HG03135 (cell line): ENCODE measurements around the gene LRRC10B.

Source experiments
- ATAC-seq: cut with Tn5 transposase; IDR thresholded peaks from one replicate; pipeline ENCODE4 v1.9.1; 2021; ENCODE audit warnings: mild to moderate bottlenecking, moderate library complexity; ENCODE audit not compliant: unreplicated experiment

Gene LRRC10B

DNA sequence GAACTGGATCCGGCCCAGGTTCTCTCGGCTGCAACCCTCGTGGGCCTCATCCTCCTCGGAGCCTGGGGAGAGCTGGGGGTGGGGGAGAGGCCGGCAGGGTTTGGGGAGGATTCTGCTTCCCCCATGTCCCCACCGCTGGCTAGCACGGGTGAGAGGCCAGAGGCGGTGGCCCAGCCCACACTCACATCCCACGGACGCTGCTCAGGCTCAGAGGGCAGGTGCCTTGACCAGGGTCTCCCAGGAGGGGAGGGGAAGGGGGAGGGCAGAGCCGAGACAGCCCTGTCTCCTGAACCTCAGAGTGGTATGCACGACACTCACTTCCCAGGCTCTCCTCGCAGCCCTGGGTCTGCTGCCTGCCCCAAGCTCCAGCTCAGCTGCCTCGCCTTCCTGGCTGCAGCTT is 19.6 kb downstream of the LRRC10B start:
- ATAC-seq, result no peak

DNA sequence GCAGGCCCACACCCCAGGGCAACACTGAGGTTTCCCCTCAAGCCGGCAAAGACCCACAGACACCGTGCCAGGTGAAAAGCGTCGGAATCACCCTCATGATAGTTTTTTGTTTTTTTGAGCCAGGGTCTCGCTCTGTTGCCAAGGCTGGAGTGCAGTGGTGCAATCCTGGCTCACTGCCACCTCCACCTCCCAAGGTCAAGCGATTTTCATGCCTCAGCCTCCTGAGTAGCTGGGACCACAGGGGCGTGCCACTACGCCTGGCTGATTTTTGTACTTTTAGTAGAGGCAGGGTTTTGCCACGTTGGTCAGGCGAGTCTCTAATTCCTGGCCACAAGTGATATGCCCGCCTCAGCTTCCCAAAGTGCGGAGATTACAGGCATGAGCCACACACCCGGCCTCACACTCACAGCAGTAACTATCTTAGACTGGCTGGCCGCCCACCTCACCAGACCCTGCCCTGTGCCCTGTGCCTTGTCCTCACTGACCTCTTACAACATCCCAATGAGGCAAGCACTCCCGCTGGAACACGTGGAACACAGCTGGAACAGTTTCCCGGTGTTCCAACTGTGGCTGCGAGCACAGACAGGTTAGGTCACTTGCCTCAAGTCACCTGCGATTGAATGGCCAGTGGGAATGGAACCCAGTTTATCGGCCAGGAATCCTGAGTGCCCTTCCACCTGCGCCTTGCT is 21.1 kb downstream of the LRRC10B start:
- ATAC-seq, result no peak

DNA sequence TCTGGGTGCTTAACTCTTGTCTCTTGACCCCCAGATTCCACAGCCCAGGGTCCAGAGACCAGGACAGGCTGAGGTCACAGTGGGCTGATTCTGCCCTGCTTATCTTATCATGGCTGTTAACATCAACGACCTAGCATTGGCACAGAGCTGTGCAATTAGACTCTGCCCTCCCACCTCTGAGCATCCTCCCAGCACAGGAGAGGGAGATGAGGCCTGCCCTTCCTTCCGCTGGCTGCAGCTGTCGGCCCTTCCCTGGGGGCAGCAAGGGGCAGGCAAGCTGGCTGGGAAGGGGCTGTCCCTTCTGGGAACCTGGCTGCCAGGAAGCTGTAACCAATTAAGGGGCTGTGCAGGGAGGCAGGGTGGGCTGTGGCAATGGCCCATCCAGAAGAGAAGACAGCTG is 22.5 kb downstream of the LRRC10B start:
- no peak for ATAC-seq

DNA sequence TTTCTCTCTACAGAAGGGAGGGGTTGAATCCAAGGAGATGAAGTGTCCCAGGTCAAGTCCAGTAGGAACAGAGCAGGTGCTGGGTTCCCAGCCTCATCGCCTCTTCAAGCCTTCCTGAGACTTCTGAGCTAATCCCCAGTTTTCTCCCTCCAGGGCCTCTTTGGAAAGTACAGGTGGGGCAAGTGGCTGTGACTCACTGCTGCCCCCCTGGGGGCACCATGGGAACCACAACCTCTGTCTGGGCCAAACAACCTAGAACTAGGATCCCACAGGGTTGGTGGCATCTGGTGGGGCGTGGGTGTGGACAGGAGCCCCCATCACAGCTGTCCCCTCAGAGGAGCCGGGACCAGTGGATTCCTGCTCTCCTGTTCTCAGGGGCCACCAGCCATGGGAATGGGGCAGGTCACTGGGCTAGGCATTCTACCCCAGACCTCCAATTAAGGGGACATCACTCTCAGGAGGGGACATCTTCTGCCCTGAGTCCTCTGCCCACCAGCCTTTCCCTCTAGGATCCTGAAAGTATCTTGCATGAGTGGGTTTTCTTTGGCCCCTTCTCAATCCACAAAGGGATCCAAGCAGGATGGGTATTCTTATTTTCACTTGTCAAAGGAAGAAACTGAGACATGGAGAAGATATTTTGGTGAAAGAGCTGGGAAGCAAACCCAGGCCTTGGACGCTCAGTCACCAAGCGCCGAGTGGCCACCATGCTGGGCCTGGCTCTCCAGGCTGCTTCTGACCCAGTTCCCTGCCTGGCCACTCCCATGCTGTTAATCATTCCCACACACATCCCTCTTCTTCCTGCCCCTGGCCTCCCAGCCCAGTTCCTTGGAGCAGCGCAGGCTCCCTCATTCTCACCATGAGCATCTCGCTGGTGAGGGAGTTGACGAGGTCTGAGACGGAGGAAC is 23.8 kb downstream of the LRRC10B start:
- no peak for ATAC-seq

DNA sequence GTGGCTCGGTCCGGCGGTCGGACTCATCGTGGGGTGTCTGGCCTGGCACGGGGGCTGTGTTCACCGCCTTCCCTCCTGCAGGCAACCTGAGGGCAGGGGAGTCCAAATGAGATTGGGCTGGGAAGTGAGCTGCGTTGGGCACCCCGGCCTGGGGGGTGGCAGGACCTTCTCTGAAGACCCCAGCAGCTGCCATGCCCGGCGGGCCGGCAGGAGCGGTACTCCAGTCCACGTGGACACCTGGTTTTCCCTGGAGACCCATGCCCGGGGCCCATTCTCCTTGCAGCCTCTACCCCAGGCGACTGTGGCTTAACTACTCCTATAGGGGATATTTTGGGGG is 24.5 kb downstream of the LRRC10B start:
- ATAC-seq, result no peak

DNA sequence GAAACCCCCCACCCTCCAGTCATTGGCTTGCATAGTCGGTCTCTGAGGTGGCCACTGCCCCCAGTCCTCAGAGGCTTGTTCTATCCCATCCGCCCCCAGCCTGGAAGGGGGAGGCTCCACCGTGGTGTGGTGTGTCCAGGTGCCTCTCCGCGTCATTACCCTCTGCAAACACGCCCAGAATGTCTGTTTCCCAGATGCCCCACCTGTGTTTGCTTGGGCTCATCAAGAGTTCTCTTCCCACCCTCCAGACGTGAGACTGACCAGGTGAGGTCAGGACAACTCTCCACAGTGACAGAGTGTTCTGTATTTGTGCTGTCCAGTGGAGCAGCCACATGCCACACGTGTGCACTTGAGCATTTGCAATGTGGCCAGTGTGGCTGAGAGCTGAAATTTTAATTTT is 24.9 kb downstream of the LRRC10B start:
- no peak for ATAC-seq

DNA sequence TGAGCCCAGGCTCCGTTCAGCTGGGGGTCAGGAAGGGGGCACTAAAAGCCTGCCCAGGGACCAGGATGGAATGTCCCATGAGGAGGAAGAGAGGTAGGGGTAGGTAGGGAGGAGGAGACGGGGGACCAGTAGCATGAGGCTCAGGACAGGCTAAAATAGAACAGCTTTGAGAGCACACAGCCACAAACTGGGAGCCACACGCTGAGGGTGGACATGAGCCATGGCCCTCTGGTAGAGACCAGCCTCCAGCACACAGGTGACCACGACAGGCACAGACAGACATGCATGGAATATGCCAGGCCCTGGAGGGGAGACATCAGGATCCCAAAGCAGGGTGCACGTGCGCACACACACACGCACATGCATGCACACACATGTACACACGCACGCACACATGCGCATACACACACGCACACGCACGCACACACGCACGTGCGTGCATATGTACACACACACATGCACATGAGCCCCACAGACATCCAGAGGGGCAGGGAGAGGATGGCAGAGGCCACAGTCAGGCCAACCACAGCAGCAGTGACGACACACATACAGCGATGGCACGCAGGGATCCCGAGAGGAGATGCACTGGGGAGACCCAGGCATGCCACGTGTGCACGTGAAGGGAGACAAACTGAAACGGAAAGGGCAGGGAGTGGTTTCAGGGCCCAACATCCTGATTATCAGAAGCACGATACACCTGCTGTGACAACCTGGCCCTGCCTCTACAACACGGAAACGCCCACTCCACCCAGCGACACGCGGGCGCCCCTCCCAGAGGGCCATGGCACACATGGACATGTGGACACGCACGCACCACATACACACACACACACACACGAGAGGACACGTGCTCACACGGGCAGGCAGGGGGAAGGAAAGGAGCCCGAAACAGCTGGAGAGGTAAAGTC is 25.7 kb downstream of the LRRC10B start:
- no peak for ATAC-seq

DNA sequence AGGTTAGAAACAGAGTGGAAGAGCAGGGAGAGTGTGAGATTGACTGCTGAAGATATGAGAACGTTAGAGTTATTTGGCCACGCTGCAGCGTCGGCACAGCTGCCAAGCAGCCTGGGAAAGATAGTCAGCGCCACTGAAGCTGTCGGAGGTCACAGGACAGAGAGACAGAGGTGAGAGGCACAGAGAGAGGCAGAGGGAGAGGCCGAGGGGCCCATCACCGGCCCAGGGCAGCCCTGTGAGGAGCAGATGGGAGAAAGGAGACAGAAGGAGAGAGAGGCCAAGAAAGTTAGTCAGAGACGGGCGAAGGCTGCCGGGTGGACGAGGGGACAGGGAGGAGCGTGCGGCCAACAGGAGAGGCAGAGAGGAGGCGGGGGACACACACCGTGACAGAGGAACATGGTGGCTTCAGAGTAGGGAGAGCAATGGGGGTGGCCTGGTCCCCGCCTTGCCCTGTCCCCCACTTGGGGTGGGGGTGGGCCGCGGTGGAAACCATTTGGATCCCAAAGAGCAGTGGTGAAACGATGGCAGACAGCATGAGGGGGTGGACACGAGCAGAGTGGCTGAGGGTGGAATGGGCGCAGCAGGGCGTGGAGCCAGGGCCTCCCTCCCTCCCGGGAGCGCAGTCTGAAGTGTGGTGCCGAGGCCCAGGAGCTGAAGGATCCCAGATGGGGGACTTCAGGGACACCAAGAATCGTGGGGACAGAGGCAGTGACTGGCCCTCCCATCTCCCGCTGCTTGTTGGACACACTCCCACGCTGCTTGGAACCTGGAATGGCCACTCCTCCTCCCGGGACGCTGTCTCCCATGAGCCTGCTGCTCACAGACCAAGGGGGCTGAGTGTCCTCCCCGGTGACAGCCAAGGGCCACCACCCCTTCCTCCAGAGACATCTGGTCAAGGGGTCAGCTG is 26.6 kb downstream of the LRRC10B start:
- ATAC-seq, result no peak

DNA sequence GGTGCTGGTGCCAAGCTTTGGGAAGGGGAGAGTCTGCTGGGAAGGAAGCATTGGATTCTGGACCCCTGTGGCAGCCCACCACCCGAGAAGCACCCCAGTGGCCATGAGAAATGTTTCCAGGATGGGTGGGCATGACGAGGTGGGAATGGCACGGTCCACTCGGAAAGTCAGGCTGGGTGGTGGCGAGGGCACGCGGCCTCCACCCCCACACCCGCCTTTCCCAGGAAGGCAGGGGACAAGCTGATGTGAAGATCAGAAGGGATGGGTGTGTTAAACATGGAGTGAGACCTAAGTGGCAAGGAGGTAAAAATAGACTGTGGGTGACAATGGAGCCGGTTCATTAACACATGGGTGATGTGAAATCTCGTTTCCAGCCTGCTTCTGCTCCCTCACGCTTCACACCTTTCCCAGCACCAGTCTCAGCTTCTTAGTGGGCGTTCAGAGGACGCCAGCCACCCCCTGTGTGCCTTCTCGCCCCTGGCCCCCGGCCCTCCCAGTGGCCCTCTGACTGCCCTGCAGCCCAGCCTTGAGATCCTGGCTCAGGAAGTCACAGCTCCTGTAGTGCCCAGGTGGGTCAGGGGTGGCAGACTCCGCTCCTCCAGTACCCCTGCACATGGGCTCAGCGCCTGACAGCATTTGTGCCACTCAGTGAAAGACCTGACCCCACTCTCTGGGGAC is 27.6 kb downstream of the LRRC10B start:
- ATAC-seq, result no peak

DNA sequence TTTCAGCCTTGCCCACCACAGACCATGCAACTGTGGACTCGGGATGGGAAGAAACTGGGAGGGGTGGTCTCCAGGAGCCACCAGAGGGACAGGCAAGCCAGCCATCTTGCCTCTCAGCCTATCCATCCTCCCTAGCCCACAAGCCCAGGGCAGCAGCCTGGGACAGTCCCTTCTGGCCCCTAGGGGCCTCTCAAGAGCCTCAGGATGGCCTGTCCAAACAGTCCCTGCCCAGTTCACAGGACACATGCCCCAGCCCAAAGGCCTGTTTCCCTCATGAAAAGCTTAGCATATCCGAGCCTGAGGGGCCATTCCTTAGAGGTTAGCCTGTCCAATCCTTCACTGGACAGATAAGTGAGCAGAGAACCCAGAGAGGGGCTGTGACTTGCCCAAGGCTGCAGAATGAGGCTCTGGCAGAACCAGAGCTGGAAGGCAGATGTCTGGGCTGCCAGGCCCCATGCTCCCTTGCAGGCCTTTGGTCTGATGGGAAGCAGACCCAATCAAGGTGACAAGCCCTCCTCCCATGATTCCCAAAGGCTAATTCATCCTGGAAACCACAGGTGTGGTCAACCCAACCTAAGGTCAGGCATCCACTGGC is 28.2 kb downstream of the LRRC10B start:
- no peak for ATAC-seq

DNA sequence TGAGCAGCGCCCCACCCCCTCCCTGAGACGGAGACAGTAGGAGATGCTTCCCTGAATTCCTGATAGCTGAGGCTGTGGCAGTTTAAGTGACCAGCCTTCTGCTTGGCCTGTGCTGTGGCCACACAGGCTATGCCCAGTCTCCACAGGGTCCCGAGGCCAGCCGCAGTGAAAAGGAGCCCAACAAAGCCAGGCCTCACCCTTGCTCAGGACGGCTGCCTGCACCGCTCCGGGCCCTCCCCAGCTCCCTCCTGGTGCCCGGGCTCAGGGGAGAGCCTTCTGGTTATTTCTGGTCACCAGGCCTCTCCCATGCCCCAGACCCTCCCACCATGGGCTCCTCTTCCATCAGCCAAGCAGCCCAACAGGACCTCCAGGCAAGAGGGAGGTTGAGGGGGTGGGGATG is 28.8 kb downstream of the LRRC10B start:
- no peak for ATAC-seq

DNA sequence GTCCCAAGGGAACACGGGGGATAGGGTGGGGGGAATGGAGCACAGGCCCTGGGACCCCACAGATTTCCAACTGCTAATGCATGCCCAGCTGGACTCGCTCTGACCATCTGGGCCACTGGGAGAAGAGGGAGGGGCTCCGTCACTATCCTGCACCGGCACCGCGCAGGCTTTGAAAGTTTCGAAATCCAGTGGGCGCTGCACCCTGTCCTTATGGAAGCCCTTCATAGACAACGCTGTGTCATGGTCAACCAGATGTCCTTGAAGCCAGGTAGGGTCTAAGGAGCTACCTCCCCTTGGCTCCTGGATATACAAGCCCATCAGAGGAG is 30.1 kb downstream of the LRRC10B start:
- no peak for ATAC-seq

DNA sequence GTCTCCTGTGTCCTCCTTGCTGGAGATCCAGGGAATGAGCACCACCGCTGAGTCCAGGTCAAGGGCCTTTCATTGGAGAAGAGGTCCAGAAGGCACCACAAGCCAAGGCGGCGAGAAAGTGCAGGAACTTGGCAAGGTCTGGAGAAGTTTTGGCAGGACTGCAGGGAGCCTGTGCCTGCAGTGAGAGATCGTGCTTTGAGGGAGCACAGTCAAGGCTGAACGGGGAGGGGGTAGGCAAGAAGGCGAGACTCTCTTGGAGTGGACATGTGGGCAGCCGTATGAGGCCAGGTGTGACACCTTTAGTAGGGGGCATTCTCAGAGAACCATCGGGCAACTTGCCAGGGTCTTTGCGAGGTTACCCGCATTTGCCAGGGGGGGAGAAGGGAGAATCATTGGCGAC is 30.5 kb downstream of the LRRC10B start:
- ATAC-seq, result no peak

DNA sequence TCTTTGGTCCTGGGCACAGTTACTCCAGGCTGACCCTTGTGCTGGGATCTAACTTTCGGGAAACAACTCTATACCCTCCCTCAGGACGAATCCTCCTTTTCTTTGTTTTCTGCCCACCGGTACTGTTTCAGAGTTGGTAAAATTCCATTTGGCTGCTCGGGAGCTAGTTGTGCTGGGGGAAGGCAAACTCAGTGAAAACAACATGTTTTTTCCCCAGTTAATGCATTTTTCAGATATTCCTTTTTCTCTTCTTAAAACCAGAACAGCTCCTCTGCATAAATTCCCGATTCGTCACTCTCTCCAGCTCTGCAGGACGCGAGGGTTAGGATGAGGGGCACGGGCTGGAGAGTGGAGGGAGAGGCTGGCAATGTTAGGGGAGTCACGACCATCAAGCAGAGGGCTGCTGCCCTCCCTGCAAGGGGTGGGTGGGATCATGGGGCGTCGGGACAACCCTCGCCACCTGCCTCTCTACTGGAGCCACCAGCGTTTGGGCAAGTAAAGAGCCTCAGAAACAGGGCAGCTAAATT is 31.3 kb downstream of the LRRC10B start:
- ATAC-seq, result no peak

DNA sequence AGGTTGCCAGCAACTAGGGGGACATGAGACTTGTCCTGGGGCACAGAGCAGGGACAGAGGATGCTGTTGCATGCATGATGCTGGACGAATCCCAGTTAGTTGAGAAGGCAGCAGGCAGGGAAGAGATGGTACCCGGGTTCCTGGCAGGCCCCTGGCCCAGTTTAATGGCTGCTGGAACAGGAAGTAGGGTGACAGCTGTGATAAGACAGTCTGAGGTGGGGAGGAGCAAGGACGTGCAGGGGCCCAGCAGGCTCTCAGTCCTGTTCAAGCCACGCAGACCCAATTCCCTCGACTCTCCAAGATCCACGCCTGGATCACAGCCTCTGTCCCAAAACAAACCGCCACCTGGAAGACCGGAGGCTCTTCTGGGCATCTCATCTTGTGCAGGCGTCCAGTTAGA is 32.0 kb downstream of the LRRC10B start:
- no peak for ATAC-seq

DNA sequence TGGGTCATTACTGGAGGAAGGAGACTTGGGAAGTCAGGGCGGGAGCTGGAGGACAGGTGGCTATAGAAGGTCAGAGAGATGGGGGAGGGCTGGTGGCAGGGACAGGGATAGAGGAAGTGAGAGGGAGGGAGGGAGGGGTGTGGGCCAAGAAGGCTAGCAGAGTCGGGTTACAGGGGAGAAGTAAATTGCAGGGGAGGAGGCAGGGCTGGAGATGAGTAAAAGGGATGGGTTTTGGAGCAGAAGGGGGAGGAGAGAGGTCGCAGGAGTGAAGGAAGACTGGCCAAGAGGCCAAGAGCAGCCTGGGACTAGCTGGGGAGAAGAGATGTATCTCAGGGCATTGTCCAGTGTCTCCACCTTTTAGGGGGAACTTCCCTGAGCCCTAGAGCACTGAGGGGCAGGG is 33.0 kb downstream of the LRRC10B start:
- ATAC-seq, result no peak

DNA sequence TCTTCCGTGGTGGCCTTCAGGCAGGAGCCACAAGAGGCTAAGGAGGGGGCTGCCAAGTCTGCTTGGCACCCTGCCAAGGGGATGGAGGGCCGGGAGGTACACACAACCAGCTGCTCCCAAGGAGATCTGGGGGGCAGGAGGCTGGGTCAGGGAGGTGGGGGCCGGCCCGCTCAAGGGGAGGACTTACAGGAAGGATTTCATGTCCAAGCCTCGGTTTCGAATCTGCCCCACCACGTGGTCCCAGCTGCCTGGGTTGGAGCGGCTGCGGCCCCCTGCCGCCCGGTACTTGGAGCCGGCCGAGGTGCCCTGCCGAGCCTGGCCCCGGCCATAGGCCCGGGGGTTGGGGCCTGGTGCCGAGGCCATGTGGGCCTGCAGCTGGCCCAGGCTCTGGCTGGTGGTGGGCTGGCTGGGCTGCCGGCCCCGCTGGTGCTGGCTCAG is 33.5 kb downstream of the LRRC10B start:
- ATAC-seq, result no peak

DNA sequence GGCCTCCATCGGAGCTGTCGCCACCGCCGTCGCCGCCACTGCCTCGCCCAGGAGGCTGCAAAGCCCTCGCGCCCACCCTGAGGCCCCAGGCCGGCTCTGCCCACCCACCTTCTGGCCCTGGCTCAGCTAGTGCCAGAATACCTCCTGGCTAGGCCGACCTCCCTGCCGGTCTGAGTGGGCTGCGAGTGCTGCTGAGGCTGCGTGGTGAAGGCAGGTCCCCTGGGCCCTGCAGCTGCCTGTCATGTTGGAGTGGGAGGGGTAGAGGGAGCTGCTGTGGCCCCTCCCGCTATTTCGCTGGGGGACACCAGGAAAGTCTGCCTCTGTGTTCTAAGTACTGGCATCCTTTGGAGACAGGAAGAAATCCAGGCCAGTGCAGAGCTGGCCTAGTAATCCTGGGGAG is 34.2 kb downstream of the LRRC10B start:
- ATAC-seq, result no peak

DNA sequence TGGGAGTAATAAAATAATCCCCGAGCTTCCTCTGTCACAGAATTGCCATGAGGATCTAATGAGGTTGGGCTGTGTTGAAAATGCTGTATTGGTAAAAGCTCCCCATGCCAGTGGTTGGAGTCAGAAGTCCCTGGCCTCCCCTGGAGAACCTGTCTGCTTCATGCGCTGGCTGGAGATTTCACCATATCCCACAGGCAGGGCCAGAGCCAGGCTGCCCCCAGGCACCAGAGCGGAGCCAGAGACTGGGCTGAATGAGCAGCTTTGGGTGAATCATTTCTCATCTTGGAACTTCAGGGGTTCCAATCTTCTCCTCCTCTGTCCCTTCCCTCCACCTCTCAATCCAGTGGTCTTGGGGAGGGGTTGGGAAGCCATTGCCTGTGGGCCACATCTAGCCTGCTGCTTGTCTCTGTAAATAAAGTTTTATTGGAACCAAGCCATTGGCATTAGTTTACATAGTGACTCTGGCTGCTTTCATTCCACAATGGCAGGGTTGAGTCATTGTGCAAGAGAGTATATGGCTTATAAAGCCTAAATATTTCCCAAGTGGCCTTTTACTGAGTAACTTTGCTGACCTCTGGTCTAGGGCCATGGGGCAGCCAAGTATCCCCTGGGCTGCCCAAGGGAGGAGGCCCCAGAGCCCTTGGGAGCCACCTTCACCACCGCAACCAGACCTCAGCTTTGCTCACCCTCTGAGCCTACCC is 35.2 kb downstream of the LRRC10B start:
- ATAC-seq, result no peak
